ENCODE measurements around the gene ANKZF1.
A peak's percentile ranks its signal among the peaks of the same experiment; 100 is the strongest.

The ANKZF1 gene

DNA sequence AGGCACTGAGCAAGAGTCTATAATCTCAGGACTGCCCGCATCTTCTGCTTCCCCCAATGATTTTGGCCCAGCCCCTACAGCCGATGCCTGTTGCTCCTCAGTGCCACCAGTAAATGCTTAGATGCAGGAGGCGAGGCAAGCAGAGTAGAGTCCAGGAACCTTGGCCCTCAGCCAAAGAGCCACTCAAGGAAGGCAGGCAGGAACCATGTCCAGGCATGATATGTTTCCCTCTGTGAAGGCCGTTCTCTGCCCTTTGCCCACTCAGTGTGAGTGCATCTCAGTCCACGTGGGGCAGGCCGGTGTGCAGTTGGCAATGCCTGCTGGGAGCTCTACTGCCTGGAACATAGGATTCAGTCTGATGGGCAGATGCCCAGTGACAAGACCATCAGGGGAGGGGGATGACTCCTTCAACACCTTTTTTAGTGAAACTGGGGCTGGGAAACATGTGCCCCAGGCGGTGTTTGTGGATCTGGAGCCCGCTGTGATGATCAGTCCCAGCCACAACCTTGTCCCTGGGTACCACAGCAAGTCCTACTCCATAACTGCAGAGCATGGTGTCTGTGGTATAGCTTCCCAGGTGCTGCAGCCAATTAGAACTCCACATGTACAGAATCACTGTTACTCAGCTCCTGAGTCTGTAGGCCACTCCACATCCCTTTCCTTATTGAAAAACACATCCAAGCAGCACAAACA lies 39.9 kb downstream of the ANKZF1 start:
- Histone ChIP-seq H3K36me3 (ENCODE audit: insufficient read depth, low read length) (no peaks in the 10 kb centered on the region), H3K9ac (ENCODE audit: low read depth, low read length) (no peak overlapping the region), H3K4me1 (ENCODE audit: insufficient read depth, low read length) (peaks cover 9% of the 10 kb centered on the region; the same call in 1 of the 2 replicates), H3K9me3 (ENCODE audit: control insufficient read depth, insufficient read depth, low read length) (no peaks in the 10 kb centered on the region)

DNA sequence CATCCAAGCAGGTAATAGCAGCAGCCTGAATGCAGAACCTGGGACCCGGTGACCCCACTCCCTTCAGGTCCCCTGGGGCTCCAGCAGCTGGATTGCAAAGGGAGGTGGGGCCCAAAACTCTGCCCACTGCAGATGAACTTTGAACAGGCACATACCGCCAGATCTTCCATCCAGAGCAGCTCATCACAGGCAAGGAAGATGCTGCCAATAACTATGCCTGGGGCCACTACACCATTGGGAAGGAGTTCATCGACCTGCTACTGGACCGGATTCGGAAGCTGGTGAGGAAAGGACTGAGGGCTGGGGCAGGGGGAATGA lies 40.4 kb downstream of the ANKZF1 start:
- H3K9ac ChIP-seq (ENCODE audit: low read depth, low read length): no peak overlapping the region
- H3K36me3 ChIP-seq (ENCODE audit: insufficient read depth, low read length): no peaks in the 10 kb centered on the region
- peaks cover 14% of the 10 kb centered on the region; the same call in 1 of the 2 replicates for H3K4me1 ChIP-seq (ENCODE audit: insufficient read depth, low read length)
- H3K9me3 ChIP-seq (ENCODE audit: control insufficient read depth, insufficient read depth, low read length): no peaks in the 10 kb centered on the region

DNA sequence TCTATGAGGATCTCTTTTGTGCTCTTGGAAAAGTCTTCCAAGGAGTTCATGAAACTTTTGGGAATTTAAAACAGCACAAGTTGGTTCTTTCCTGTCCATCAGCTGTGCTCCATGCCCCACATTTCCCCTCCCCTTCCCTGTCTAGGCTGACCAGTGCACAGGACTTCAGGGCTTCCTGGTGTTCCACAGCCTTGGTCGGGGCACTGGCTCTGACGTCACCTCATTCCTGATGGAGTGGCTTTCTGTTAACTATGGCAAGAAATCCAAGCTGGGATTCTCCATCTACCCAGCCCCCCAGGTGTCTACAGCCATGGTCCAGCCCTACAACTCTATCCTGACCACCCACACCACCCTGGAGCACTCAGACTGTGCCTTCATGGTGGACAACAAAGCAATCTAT lies 41.4 kb downstream of the ANKZF1 start:
- Histone ChIP-seq H3K36me3 (ENCODE audit: insufficient read depth, low read length) (no peaks in the 10 kb centered on the region), H3K9me3 (ENCODE audit: control insufficient read depth, insufficient read depth, low read length) (no peaks in the 10 kb centered on the region), H3K9ac (ENCODE audit: low read depth, low read length) (no peak overlapping the region), H3K4me1 (ENCODE audit: insufficient read depth, low read length) (peaks cover 15% of the 10 kb centered on the region; the same call in 1 of the 2 replicates)

DNA sequence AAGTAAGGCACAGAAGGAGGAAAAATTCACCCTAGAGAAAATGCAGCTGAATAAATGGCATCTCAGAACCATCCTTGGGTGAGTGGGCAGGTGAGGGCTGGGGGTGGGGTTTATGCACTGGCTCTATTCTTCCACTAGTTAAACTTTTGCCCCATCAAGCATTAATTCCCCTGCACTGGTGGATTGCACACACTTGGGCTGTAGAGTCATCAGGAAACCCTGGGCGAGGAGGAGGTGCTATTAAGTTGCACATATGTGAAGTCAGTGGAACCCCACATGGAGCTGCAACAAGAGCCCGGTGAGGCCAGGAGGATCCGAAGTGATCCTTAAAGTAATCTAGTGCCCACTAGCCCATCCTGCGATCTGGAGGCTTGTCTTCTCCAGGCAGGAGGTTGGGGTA lies 42.8 kb downstream of the ANKZF1 start:
- H3K36me3 ChIP-seq (ENCODE audit: insufficient read depth, low read length): no peaks in the 10 kb centered on the region
- no peaks in the 10 kb centered on the region for H3K9me3 ChIP-seq (ENCODE audit: control insufficient read depth, insufficient read depth, low read length)
- H3K4me1 ChIP-seq (ENCODE audit: insufficient read depth, low read length): peaks cover 18% of the 10 kb centered on the region; the same call in 1 of the 2 replicates
- no peak overlapping the region for H3K9ac ChIP-seq (ENCODE audit: low read depth, low read length)

GRCh38 chr2:219272995-219273394 lies 43.4 kb downstream of the ANKZF1 start:
- Histone ChIP-seq H3K4me1 (ENCODE audit: insufficient read depth, low read length) (peaks cover 22% of the 10 kb centered on the region), H3K9ac (ENCODE audit: low read depth, low read length) (no peak overlapping the region), H3K36me3 (ENCODE audit: insufficient read depth, low read length) (no peaks in the 10 kb centered on the region), H3K9me3 (ENCODE audit: control insufficient read depth, insufficient read depth, low read length) (no peaks in the 10 kb centered on the region)

DNA sequence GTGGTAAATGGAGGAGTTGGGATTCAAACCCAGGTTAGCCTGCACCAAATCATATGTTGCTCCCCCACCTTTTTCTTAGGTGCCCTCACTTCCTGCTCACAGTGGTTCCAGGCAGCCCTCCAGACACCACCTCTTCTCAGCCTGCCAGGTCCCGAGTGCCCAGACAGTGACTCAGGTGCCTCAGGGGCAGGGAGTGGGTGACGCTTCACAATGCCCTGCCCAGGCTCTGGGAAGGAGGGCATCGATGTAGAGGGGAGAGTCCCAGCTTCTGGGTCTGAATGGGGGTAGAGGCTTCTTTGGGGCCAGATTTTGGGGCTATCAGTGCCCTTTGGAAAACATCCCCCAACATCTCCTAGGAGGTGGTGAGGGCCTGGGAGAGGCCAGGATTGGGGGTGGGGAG lies 44.3 kb downstream of the ANKZF1 start:
- Histone ChIP-seq H3K36me3 (ENCODE audit: insufficient read depth, low read length) (no peaks in the 10 kb centered on the region), H3K4me1 (ENCODE audit: insufficient read depth, low read length) (peaks cover 30% of the 10 kb centered on the region), H3K9me3 (ENCODE audit: control insufficient read depth, insufficient read depth, low read length) (no peaks in the 10 kb centered on the region), H3K9ac (ENCODE audit: low read depth, low read length) (peak overlapping the region; percentile 7; the same call in 1 of the 2 replicates)

GRCh38 chr2:219274361-219274921 lies 44.8 kb downstream of the ANKZF1 start:
- peak overlapping the region; percentile 7; the same call in 1 of the 2 replicates for H3K9ac ChIP-seq (ENCODE audit: low read depth, low read length)
- no peaks in the 10 kb centered on the region for H3K36me3 ChIP-seq (ENCODE audit: insufficient read depth, low read length)
- peaks cover 30% of the 10 kb centered on the region for H3K4me1 ChIP-seq (ENCODE audit: insufficient read depth, low read length)
- no peaks in the 10 kb centered on the region for H3K9me3 ChIP-seq (ENCODE audit: control insufficient read depth, insufficient read depth, low read length)

DNA sequence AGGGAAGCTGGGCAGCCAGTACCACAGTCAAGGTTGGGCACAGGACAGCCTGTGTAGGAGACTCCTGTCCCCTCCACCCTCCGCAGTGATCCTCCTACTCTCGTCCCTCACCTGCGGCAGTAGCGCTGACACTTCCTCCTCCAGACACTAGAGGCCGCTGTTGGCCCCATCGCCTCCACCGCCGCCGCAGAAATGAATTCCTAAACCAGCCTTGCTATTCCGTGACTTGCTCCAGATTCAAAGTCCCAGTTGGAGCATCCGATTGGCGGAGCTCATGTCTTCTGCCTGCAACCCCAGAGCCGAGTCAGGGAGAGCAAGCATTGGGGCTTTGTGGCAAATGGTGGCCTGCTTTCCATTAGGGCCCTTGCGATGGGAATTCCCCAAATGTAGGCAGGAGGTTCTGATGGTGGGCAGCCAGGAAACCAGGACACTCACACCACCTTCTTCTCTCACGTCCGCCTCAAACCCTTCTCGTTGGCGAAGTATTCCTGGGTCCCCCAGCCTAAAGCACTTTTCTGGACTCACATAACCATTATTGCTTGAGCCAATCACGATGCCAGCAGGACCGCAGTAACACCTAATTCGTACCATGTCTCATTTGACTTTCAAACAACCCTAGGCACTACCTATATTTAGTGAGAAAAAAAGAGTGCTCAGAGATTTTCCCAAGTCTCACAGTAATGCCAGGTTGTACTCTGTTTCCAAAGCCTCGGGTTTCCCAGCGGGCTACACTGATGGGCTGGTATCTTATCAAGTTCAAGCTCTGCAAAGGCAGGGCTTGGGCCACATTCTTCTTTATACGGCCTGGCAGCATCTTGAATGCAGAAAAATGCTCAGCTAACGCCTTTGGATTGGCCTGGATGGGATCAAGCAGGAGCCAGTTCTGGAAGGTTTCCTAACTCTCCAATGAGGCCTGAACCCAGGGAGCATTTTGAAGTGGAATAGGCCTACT lies 48.4 kb downstream of the ANKZF1 start:
- Histone ChIP-seq H3K4me1 (ENCODE audit: insufficient read depth, low read length) (peaks cover 30% of the 10 kb centered on the region), H3K9me3 (ENCODE audit: control insufficient read depth, insufficient read depth, low read length) (no peaks in the 10 kb centered on the region), H3K36me3 (ENCODE audit: insufficient read depth, low read length) (no peaks in the 10 kb centered on the region), H3K9ac (ENCODE audit: low read depth, low read length) (peak overlapping the region; percentile 65; the same call in 1 of the 2 replicates)

DNA sequence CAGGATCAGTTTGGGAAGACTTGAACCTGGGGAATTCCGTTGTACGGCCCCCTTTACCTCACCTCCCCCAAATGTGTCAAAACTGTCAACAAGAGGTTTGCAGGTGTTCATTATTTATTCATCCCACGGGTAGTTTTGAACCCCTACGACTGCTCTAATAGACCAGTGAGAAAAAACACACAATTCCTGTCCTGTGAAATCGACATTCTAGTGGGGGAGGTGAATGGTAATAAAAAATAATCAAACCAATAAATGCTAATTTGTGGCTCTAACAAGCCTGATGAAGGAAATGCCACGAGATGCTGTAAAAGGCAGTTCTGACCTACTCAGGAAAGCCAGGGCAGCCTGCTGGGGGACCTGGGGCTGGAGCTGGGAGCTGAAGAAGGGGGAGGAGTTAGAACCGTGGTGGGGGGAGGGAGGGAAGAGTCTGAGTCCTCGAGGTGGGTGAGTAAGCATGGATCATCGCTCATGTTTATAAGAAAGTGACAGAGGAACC lies 49.1 kb downstream of the ANKZF1 start:
- Histone ChIP-seq H3K4me1 (ENCODE audit: insufficient read depth, low read length) (peaks cover 29% of the 10 kb centered on the region), H3K9ac (ENCODE audit: low read depth, low read length) (peak overlapping the region; percentile 65), H3K9me3 (ENCODE audit: control insufficient read depth, insufficient read depth, low read length) (no peaks in the 10 kb centered on the region), H3K36me3 (ENCODE audit: insufficient read depth, low read length) (no peaks in the 10 kb centered on the region)

- H3K36me3 ChIP-seq (ENCODE audit: insufficient read depth, low read length): no peaks in the 10 kb centered on the region
- no peaks in the 10 kb centered on the region for H3K9me3 ChIP-seq (ENCODE audit: control insufficient read depth, insufficient read depth, low read length)
- peaks cover 22% of the 10 kb centered on the region for H3K4me1 ChIP-seq (ENCODE audit: insufficient read depth, low read length)
- H3K9ac ChIP-seq (ENCODE audit: low read depth, low read length): peak within 1 kb of the TSS; percentile 65
Measured at GRCh38 chr2:219279151-219279915, 49.7 kb downstream of the ANKZF1 start, which contains the start of gene DNAJB2. Gene DNAJB2, plus strand, starts transcription at chr2:219279366. Its CDS starts 468 bp downstream, at chr2:219279834.

- Histone ChIP-seq H3K9me3 (ENCODE audit: control insufficient read depth, insufficient read depth, low read length) (no peaks in the 10 kb centered on the region), H3K9ac (ENCODE audit: low read depth, low read length) (peak overlapping the region; percentile 65; the same call in 1 of the 2 replicates), H3K4me1 (ENCODE audit: insufficient read depth, low read length) (peaks cover 15% of the 10 kb centered on the region), H3K36me3 (ENCODE audit: insufficient read depth, low read length) (no peaks in the 10 kb centered on the region)
Measured at GRCh38 chr2:219279916-219280516, 50.4 kb downstream of the ANKZF1 start.

DNA sequence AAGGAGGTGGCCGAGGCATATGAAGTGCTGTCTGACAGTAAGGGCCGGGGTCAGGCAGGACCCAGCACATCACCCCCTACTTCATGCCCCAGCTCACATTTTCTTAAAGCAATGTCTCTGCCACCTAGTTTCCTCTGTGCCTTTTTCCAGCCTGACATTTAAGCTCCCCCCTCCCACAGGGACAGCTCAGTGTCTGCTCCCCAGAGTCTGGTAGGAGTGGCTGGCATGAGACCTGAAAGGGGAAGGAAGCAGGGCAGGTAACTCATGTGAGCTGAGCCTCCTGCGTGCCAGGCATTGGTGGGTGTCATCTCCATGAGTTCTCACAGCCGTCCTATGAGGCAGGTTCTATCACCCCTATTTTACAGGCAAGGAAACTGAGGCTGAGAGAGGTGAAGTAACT lies 51.0 kb downstream of the ANKZF1 start:
- Histone ChIP-seq H3K4me1 (ENCODE audit: insufficient read depth, low read length) (peaks cover 15% of the 10 kb centered on the region), H3K9ac (ENCODE audit: low read depth, low read length) (no peak overlapping the region), H3K36me3 (ENCODE audit: insufficient read depth, low read length) (no peaks in the 10 kb centered on the region), H3K9me3 (ENCODE audit: control insufficient read depth, insufficient read depth, low read length) (no peaks in the 10 kb centered on the region)

DNA sequence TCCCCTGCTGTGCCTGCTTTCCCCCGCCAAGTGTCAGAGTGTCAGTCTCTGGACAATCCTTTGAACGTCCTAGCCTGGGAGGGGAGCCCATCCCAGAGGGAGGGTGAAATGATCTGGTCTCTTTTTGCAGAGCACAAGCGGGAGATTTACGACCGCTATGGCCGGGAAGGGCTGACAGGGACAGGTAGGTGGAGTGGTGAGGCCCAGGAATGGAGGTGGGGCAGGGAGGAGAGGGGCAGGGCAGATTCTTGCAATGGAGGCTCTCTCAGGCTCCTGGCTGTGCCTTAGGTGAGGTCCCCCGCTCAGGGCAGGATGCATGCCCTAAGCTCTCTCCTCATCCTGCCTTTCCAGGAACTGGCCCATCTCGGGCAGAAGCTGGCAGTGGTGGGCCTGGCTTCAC lies 52.0 kb downstream of the ANKZF1 start:
- no peaks in the 10 kb centered on the region for H3K9me3 ChIP-seq (ENCODE audit: control insufficient read depth, insufficient read depth, low read length)
- peaks cover 20% of the 10 kb centered on the region for H3K4me1 ChIP-seq (ENCODE audit: insufficient read depth, low read length)
- H3K9ac ChIP-seq (ENCODE audit: low read depth, low read length): no peak overlapping the region
- no peaks in the 10 kb centered on the region for H3K36me3 ChIP-seq (ENCODE audit: insufficient read depth, low read length)
